Stimulated activated CD4-positive, alpha-beta T cell treated with anti-CD3 and anti-CD28 coated beads, Interleukin-1b, Interleukin-23, amount 100 ng/mL, for 24 hours (primary cell): ENCODE data around the gene TERB1.

ENCODE experiments used
- DNase-seq, 4 experiments: peaks; one replicate each; pipeline ENCODE4 v3.0.0-alpha.2; 2020; ENCODE audit warnings: low read depth in 4 of 4, low spot score in 1 of 4

TERB1 gene

GRCh38 chr16:66746682-66747081, 54.7 kb downstream of the TERB1 start:
- no peak for DNase-seq

GRCh38 chr16:66746048-66746447, 55.3 kb downstream of the TERB1 start:
- DNase-seq: no peak

- no peak for DNase-seq
Measured at GRCh38 chr16:66741950-66742808, 59.2 kb downstream of the TERB1 start.

GRCh38 chr16:66741169-66741900, 60.0 kb downstream of the TERB1 start:
- no peak for DNase-seq

- DNase-seq: no peak
Measured at GRCh38 chr16:66740533-66740932, 60.9 kb downstream of the TERB1 start.

GRCh38 chr16:66740010-66740409, 61.4 kb downstream of the TERB1 start:
- peak in 1 of 4 experiments; percentile 18 for DNase-seq

- DNase-seq: no peak
Measured at GRCh38 chr16:66735891-66736290, 65.5 kb downstream of the TERB1 start.

GRCh38 chr16:66731101-66731500, 70.3 kb downstream of the TERB1 start:
- no peak for DNase-seq

- DNase-seq: no peak
Measured at GRCh38 chr16:66728804-66729203, 72.6 kb downstream of the TERB1 start.

- DNase-seq: no peak
Measured at GRCh38 chr16:66728117-66728787, 73.1 kb downstream of the TERB1 start.

GRCh38 chr16:66720766-66721165, 80.6 kb downstream of the TERB1 start:
- DNase-seq: no peak

- no peak for DNase-seq
Measured at GRCh38 chr16:66719246-66719645, 82.1 kb downstream of the TERB1 start.

GRCh38 chr16:66717776-66718175, 83.6 kb downstream of the TERB1 start:
- DNase-seq: no peak

- no peak for DNase-seq
Measured at GRCh38 chr16:66717112-66717675, 84.2 kb downstream of the TERB1 start.

- DNase-seq: no peak
Measured at GRCh38 chr16:66714654-66715307, 86.6 kb downstream of the TERB1 start.

GRCh38 chr16:66714062-66714461, 87.3 kb downstream of the TERB1 start:
- no peak for DNase-seq

GRCh38 chr16:66713076-66713475, 88.3 kb downstream of the TERB1 start:
- no peak for DNase-seq

- DNase-seq: no peak
Measured at GRCh38 chr16:66712512-66712911, 88.9 kb downstream of the TERB1 start.

GRCh38 chr16:66711581-66711980, 89.8 kb downstream of the TERB1 start:
- DNase-seq: no peak

GRCh38 chr16:66706506-66706880, 94.9 kb downstream of the TERB1 start:
- DNase-seq: no peak
